ENCODE data around the gene SNTG2. TPM values are rescaled to one million over a fixed set of nuclear protein-coding genes. Genes with fewer than 3 reads are reported as not detected.

SNTG2 gene
- total and polyA plus RNA-seq, 2 donors (not counting 3 experiments of a cell fraction or from before 2014, with no cell fraction given), result not detected

DNA sequence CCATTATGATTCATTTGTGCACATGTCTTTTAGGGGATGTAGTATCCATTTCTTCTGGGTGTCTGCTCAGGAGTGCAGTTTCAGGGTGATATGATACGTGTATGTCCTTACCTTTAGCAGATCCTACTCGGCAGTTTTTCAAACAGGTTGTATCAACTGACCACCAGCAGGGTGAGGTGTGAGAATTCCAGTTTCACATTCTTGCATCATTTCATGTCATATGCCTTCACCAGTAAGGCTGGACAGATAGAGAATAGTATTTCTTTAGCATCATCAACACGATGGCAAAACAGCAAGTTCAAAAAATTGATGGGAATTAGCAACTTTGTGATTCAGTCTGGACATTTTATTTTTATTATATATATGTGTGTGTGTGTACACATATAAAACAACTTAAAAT, 232.7 kb downstream of the SNTG2 start:
- POLR2A ChIA-PET, result no interaction called here
- no TSS peak for BruUV-seq (replicated peaks)
- CTCF ChIA-PET, result no interaction called here

DNA sequence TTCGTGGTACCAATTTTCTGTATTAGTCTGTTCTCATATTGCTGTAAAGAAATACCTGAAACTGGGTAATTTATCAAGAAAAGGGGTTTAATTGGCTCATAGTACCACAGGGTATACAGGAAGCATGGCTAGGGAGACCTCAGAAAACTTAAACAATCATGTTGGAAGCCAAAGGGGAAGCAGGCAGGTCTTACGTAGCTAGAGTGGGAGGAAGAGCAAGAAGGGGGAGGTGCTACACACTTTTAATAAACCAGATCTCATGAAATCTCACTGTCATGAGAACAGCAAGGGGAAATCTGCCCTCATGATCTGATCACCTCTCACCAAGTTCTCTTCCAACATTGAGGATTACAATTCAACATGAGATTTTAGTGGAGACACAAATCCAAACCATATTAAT, 235.8 kb downstream of the SNTG2 start:
- no peak for FAIRE-seq
- no TSS peak for BruUV-seq (replicated peaks)
- Histone ChIP-seq H3K79me2 (ENCODE audit: control insufficient read depth, insufficient read depth, low read length) (no peaks in the 10 kb centered on the region), H2AFZ (ENCODE audit: low read depth, low read length) (no peak overlapping the region), H4K20me1 (replicated peaks; ENCODE audit: control insufficient read depth, extremely low read depth, insufficient read depth, low read length) (no peaks in the 10 kb centered on the region), H3K4me2 (ENCODE audit: insufficient read depth, low read length) (no peak overlapping the region), H3K9ac (replicated peaks; ENCODE audit: extremely low read depth, insufficient read depth, low read length) (no peak overlapping the region), H3K9me3 (replicated peaks; ENCODE audit: control insufficient read depth, insufficient read depth, low read length) (no peaks in the 10 kb centered on the region), H3K36me3 (ENCODE audit: control insufficient read depth in 2 of 2, extremely low read depth in 1 of 2, insufficient read depth in 2 of 2, low read length in 2 of 2) (no peaks in the 10 kb centered on the region), H3K4me3 (replicated peaks in 1 of 3; ENCODE audit: insufficient read depth in 1 of 3, low read depth in 1 of 3, low read length in 3 of 3) (no peak overlapping the region), H3K27me3 (ENCODE audit: control insufficient read depth in 2 of 2, insufficient read depth in 2 of 2, low read length in 2 of 2) (no peaks in the 10 kb centered on the region), H3K9me1 (replicated peaks; ENCODE audit: control insufficient read depth, extremely low read depth, insufficient read depth, low read length) (no peaks in the 10 kb centered on the region), H3K27ac (ENCODE audit: insufficient read depth, low read depth, low read length) (no peak overlapping the region), H3K4me1 (ENCODE audit: control insufficient read depth, extremely low read depth, insufficient read depth, low read length) (no peaks in the 10 kb centered on the region)
- POLR2A ChIA-PET, result no interaction called here
- intact Hi-C loops (cut with micrococcal nuclease) (no loop called here), dilution Hi-C loops (cut with MboI; ENCODE audit: extremely low pct_ligation_motif_present, low sequenced_read_pairs) (no loop called here)
- TF ChIP-seq POLR2AphosphoS5 (IDR thresholded peaks at IDR 0.05; ENCODE audit: insufficient read depth, low read depth, low read length) (no peak), EZH2 (IDR thresholded peaks at IDR 0.05; ENCODE audit: borderline replicate concordance, low read depth, low read length, severe bottlenecking) (no peak), MYC (IDR thresholded peaks at IDR 0.05; ENCODE audit: low read depth, low read length) (no peak), GATA2 (IDR thresholded peaks at IDR 0.05; ENCODE audit: insufficient read depth, insufficient read length, low read depth, low read length) (no peak), JUN (IDR thresholded peaks at IDR 0.05; ENCODE audit: borderline replicate concordance, insufficient read depth, insufficient read length, low read depth) (no peak), FOS (IDR thresholded peaks at IDR 0.05; ENCODE audit: borderline replicate concordance, insufficient read depth, low read length) (no peak), POLR2A (IDR thresholded peaks at IDR 0.05; ENCODE audit: low read depth, low read length) (no peak)
- TF ChIP-seq, protein P1, sequence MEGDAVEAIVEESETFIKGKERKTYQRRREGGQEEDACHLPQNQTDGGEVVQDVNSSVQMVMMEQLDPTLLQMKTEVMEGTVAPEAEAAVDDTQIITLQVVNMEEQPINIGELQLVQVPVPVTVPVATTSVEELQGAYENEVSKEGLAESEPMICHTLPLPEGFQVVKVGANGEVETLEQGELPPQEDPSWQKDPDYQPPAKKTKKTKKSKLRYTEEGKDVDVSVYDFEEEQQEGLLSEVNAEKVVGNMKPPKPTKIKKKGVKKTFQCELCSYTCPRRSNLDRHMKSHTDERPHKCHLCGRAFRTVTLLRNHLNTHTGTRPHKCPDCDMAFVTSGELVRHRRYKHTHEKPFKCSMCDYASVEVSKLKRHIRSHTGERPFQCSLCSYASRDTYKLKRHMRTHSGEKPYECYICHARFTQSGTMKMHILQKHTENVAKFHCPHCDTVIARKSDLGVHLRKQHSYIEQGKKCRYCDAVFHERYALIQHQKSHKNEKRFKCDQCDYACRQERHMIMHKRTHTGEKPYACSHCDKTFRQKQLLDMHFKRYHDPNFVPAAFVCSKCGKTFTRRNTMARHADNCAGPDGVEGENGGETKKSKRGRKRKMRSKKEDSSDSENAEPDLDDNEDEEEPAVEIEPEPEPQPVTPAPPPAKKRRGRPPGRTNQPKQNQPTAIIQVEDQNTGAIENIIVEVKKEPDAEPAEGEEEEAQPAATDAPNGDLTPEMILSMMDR (IDR thresholded peaks at IDR 0.05; ENCODE audit: extremely low read depth in 1 of 2, insufficient read depth in 1 of 2, low read depth in 1 of 2, low read length in 2 of 2), result no peak
- TF ChIP-seq, protein P2, sequence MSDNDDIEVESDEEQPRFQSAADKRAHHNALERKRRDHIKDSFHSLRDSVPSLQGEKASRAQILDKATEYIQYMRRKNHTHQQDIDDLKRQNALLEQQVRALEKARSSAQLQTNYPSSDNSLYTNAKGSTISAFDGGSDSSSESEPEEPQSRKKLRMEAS (IDR thresholded peaks at IDR 0.05; ENCODE audit: insufficient read depth, insufficient read length), result no peak
- DNase-seq (ENCODE audit: low read depth, low spot score), result no peak
- CTCF ChIA-PET, result no interaction called here

More for the DNA sequence above, 232.7 kb downstream of the SNTG2 start:
- no peak overlapping the region for H3K9ac ChIP-seq (replicated peaks; ENCODE audit: extremely low read depth, insufficient read depth, low read length)
- no peaks in the 10 kb centered on the region for H4K20me1 ChIP-seq (replicated peaks; ENCODE audit: control insufficient read depth, extremely low read depth, insufficient read depth, low read length)
- DNase-seq (ENCODE audit: low read depth, low spot score) (no peak), FAIRE-seq (no peak)
- no peaks in the 10 kb centered on the region for H3K36me3 ChIP-seq (ENCODE audit: control insufficient read depth in 2 of 2, extremely low read depth in 1 of 2, insufficient read depth in 2 of 2, low read length in 2 of 2)
- H3K4me1 ChIP-seq (ENCODE audit: control insufficient read depth, extremely low read depth, insufficient read depth, low read length), result no peaks in the 10 kb centered on the region
- H3K4me2 ChIP-seq (ENCODE audit: insufficient read depth, low read length), result no peak overlapping the region
- H3K9me1 ChIP-seq (replicated peaks; ENCODE audit: control insufficient read depth, extremely low read depth, insufficient read depth, low read length), result no peaks in the 10 kb centered on the region
- H3K27me3 ChIP-seq (ENCODE audit: control insufficient read depth in 2 of 2, insufficient read depth in 2 of 2, low read length in 2 of 2), result no peaks in the 10 kb centered on the region
- intact Hi-C loops (cut with micrococcal nuclease) (no loop called here), dilution Hi-C loops (cut with MboI; ENCODE audit: extremely low pct_ligation_motif_present, low sequenced_read_pairs) (no loop called here)
- no peaks in the 10 kb centered on the region for H3K9me3 ChIP-seq (replicated peaks; ENCODE audit: control insufficient read depth, insufficient read depth, low read length)
- no peak overlapping the region for H2AFZ ChIP-seq (ENCODE audit: low read depth, low read length)
- no peaks in the 10 kb centered on the region for H3K79me2 ChIP-seq (ENCODE audit: control insufficient read depth, insufficient read depth, low read length)
- TF ChIP-seq JUN (IDR thresholded peaks at IDR 0.05; ENCODE audit: borderline replicate concordance, insufficient read depth, insufficient read length, low read depth) (no peak), MYC (IDR thresholded peaks at IDR 0.05; ENCODE audit: low read depth, low read length) (no peak)
- H3K4me3 ChIP-seq (replicated peaks in 1 of 3; ENCODE audit: insufficient read depth in 1 of 3, low read depth in 1 of 3, low read length in 3 of 3), result no peak overlapping the region
- H3K27ac ChIP-seq (ENCODE audit: insufficient read depth, low read depth, low read length), result no peak overlapping the region
